Left lung (tissue), 10 donors: ENCODE results near the gene CRAMP1. TPM values are rescaled to one million over a fixed set of nuclear protein-coding genes. Genes with fewer than 3 reads are reported as not detected.

ENCODE experiments used
- ATAC-seq: fragments of 200-7000 bp; cut with Tn5 transposase; one replicate; pipeline ENCODE4 v1.9.1; 2020; ENCODE audit warnings: moderate library complexity
- DNase-seq, 4 donors: peaks; one replicate each; pipeline ENCODE4 v3.0.0-alpha.2; 2013 to 2020
- H3K27ac ChIP-seq, 2 donors: fragments of 200-600 bp; sonication (generic) in 1 of 2; one replicate each; pipeline versions ENCODE4 v1.5.0 to v1.8.0; 2020 to 2021
- H3K27me3 ChIP-seq, 2 donors: fragments of 200-600 bp; sonication (generic) in 1 of 2; one replicate each; pipeline versions ENCODE4 v1.5.0 to v1.8.0; 2020 to 2021
- H3K36me3 ChIP-seq, 2 donors: fragments of 200-600 bp; sonication (generic) in 1 of 2; one replicate each; pipeline versions ENCODE4 v1.5.0 to v1.8.0; 2020 to 2021
- H3K4me1 ChIP-seq, 2 donors: fragments of 200-600 bp; one replicate each; pipeline ENCODE4 v1.8.0; 2021
- H3K4me3 ChIP-seq, 2 donors: fragments of 200-600 bp; sonication (generic) in 1 of 2; one replicate each; pipeline versions ENCODE4 v1.5.0 to v1.8.0; 2020 to 2021; ENCODE audit warnings: mild to moderate bottlenecking in 1 of 2
- H3K9me3 ChIP-seq, 2 donors: fragments of 200-600 bp; sonication (generic) in 1 of 2; one replicate each; pipeline versions ENCODE4 v1.5.0 to v1.8.0; 2020 to 2021
- CTCF ChIP-seq, 2 donors: fragments of 200-600 bp; sonication (generic) in 1 of 2; IDR thresholded peaks; one replicate each; pipeline versions ENCODE4 v1.5.0 to v1.8.0; 2021; ENCODE audit warnings: antibody characterized with exemption in 2 of 2
- intact Hi-C, 2 donors: fragments of 100-400 bp; cut with DNase I; formaldehyde crosslinking; loops; one replicate each; pipeline versions ENCODE4 v1.11.2 to v1.14.2; 2022
- polyA plus RNA-seq, 6 donors: library from polyadenylated mRNA; unstranded; fragments of 120-200 nt; gene quantifications; one replicate each; pipeline ENCODE4 v1.2.1, GENCODE V29; 2013; ENCODE audit not compliant: insufficient read length in 6 of 6
- total RNA-seq, 2 donors: library from RNA; stranded (reverse); fragmentation: NEBNext Ultra II Directional; extraction: Animal tissue kit (Norgen Biotek cat#: 25700); gene quantifications; one replicate each; pipeline ENCODE4 v1.2.1, GENCODE V29; 2021
- donor health status: DM: no; HTN: yes; CAD: no.
- donor health status: DM: no; HTN: no; CAD: no.

CRAMP1 gene
- total and polyA plus RNA-seq, 8 donors = 17.3 to 33.0 (median 26.4) TPM

DNA sequence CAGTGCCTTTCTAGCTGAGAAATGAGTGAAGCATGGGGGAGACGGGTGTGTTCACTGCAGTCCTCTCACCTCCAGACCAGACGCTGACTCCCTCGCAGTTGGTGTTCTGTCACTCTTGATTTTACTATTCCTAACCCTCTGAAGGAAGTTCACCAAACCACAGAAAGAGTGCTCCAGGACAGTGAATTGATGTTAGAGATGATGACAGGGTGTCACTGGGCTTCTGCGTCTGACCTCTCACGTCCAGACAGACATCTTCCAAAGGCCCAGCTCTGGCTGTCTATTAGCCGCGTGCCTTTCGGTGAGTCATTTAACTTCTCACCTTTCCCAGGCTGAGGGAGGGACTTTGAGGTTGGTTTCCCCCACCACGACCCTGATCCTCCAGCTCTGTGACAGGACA is 8.2 kb downstream of the CRAMP1 start:
- no peak for TF ChIP-seq CTCF (IDR thresholded peaks at IDR 0.05)
- DNase-seq (no peak), ATAC-seq (no peak)
- intact Hi-C loops = no loop called here
- no peaks in the 10 kb centered on the region for H3K9me3 ChIP-seq
- H3K27me3 ChIP-seq = no peaks in the 10 kb centered on the region
- peaks cover 0 to 65% of the 10 kb centered on the region in 2 donors for H3K36me3 ChIP-seq
- H3K4me1 ChIP-seq = peaks cover 0 to 16% of the 10 kb centered on the region in 2 donors
- no peak overlapping the region for H3K4me3 ChIP-seq
- no peak overlapping the region for H3K27ac ChIP-seq

DNA sequence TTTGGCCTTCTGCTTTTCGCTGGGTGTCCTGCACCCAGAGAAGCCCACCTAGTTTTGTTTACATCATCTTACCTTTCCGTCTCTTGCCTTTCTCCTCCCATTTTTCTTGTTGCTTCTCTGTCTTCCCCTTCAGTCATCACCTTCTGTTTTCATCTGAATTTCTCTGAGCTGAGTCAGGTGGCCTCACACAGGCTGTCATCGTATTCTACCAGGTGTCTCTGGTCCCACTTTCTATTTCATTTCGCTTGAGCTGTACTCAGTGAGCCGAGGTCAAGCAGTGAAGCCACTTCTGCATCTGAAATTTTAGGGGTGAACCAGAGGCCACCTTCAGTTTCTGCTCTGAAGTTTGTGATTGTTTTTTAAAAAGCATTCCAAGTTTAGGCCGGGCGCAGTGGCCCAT is 9.7 kb downstream of the CRAMP1 start:
- H3K4me3 ChIP-seq = no peak overlapping the region
- no peak for ATAC-seq
- H3K4me1 ChIP-seq = peaks cover 0 to 1% of the 10 kb centered on the region in 2 donors
- no peaks in the 10 kb centered on the region for H3K9me3 ChIP-seq
- no peak for TF ChIP-seq CTCF (IDR thresholded peaks at IDR 0.05)
- H3K27me3 ChIP-seq = no peaks in the 10 kb centered on the region
- H3K36me3 ChIP-seq = peaks cover 0 to 68% of the 10 kb centered on the region in 2 donors
- no peak overlapping the region for H3K27ac ChIP-seq
- intact Hi-C loops = no loop called here
- no peak for DNase-seq

- TF ChIP-seq CTCF (IDR thresholded peaks at IDR 0.05) = no peak
- peaks cover 0 to 68% of the 10 kb centered on the region in 2 donors for H3K36me3 ChIP-seq
- no peaks in the 10 kb centered on the region for H3K4me1 ChIP-seq
- no peak for ATAC-seq
- intact Hi-C loops = no loop called here
- no peak overlapping the region for H3K4me3 ChIP-seq
- no peak overlapping the region for H3K27ac ChIP-seq
- H3K27me3 ChIP-seq = no peaks in the 10 kb centered on the region
- no peaks in the 10 kb centered on the region for H3K9me3 ChIP-seq
- no peak for DNase-seq
Measured at GRCh38 chr16:1626327-1626726, 14.2 kb downstream of the CRAMP1 start.

DNA sequence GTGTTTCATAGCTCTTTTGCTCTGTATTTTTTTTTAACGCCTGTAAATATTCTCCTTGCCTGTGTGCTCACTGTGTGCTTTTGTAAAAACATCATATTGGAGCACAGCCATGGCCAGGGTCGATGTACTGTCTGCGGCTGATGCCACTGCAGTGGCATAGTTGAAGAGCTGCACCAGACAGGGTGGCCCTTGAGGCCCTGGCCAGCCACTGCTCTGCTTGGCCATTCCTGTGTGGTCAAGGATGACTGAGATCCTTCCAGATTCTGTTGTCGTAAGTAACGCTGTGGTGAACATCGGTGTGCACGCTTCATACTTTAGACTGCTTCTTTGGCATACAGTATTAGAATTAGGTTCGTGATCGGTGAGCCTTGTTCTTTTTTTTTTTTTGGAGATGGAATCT is 14.6 kb downstream of the CRAMP1 start:
- Histone ChIP-seq H3K4me1 (no peaks in the 10 kb centered on the region), H3K4me3 (no peak overlapping the region), H3K27me3 (no peaks in the 10 kb centered on the region), H3K27ac (no peak overlapping the region), H3K36me3 (peaks cover 0 to 66% of the 10 kb centered on the region in 2 donors), H3K9me3 (no peaks in the 10 kb centered on the region)
- TF ChIP-seq CTCF (IDR thresholded peaks at IDR 0.05) = no peak
- intact Hi-C loops = no loop called here
- ATAC-seq = no peak
- DNase-seq = no peak

- no peaks in the 10 kb centered on the region for H3K27me3 ChIP-seq
- no peaks in the 10 kb centered on the region for H3K9me3 ChIP-seq
- no peak overlapping the region for H3K4me3 ChIP-seq
- no peak overlapping the region for H3K27ac ChIP-seq
- DNase-seq = no peak
- peaks cover 0 to 98% of the 10 kb centered on the region in 2 donors for H3K36me3 ChIP-seq
- H3K4me1 ChIP-seq = no peaks in the 10 kb centered on the region
- intact Hi-C loops = no loop called here
- no peak for ATAC-seq
- TF ChIP-seq CTCF (IDR thresholded peaks at IDR 0.05) = no peak
Measured at GRCh38 chr16:1630450-1631213, 18.5 kb downstream of the CRAMP1 start.
